Panc1 (cell line): Measurements from ENCODE around the gene PRKG1. TPM values are rescaled to one million over a fixed set of nuclear protein-coding genes. Genes with fewer than 3 reads are reported as not detected.

ENCODE experiments used
- ATAC-seq: fragments of 200-7000 bp; cut with Tn5 transposase; 2 replicates; pipeline ENCODE4 v1.9.1; 2020; ENCODE audit warnings: mild to moderate bottlenecking, moderate library complexity
- BruUV-seq: library from RNA; stranded (reverse); fragments of 400-500 nt; replicated peaks from 2 replicates; lab custom pipeline; 2021; lab: Mats Ljungman, UMichigan
- CTCF ChIA-PET: fragments of 300-600 bp; sonication (Branson Sonifier 250); formaldehyde crosslinking; loops from one replicate; lab custom pipeline; 2022; ENCODE audit warnings: antibody characterized with exemption; lab: Charles Lee
- POLR2A ChIA-PET: fragments of 300-600 bp; sonication (Branson Sonifier 250); formaldehyde crosslinking; loops from one replicate; lab custom pipeline; 2022; ENCODE audit warnings: antibody characterized with exemption; lab: Charles Lee
- DNase-seq: peaks from one replicate; pipeline ENCODE4 v3.0.0-alpha.2; 2010; ENCODE audit warnings: low read depth, low spot score
- H3K27ac ChIP-seq: 2 replicates; pipeline ENCODE4 v1.5.1; 2011; ENCODE audit warnings: mild to moderate bottlenecking, low read length, inconsistent platforms
- H3K27me3 ChIP-seq: fragments of 200-500 bp; sonication (Bioruptor generic); 2 replicates; pipeline ENCODE4 v1.6.0; 2014; ENCODE audit warnings: low read length, inconsistent platforms; ENCODE audit not compliant: control insufficient read depth, insufficient read depth
- H3K36me3 ChIP-seq: fragments of 200-500 bp; sonication (Bioruptor generic); 2 replicates; pipeline ENCODE4 v1.5.1; 2014; ENCODE audit warnings: inconsistent platforms, mild to moderate bottlenecking, low read length, moderate library complexity; ENCODE audit not compliant: control insufficient read depth, insufficient read depth
- H3K4me1 ChIP-seq: 2 replicates; pipeline ENCODE4 v1.5.1; 2011; ENCODE audit warnings: inconsistent platforms, mild to moderate bottlenecking, low read length, moderate library complexity; ENCODE audit not compliant: control insufficient read depth, insufficient read depth
- H3K4me3 ChIP-seq, 2 experiments: 2 replicates each; pipeline ENCODE4 v1.5.1; 2011 to 2012; ENCODE audit warnings: low read depth in 2 of 2, low read length in 2 of 2, mild to moderate bottlenecking in 2 of 2, inconsistent platforms in 1 of 2, moderate library complexity in 1 of 2
- H3K9me3 ChIP-seq: fragments of 200-500 bp; sonication (Bioruptor generic); 2 replicates; pipeline ENCODE4 v1.5.1; 2014; ENCODE audit warnings: low read depth, mild to moderate bottlenecking, inconsistent platforms, low read length, moderate library complexity; ENCODE audit not compliant: control insufficient read depth, insufficient read depth
- CTCF ChIP-seq: fragments of 450-650 bp; IDR thresholded peaks from 2 replicates; pipeline ENCODE4 v1.5.1; 2017; ENCODE audit warnings: mild to moderate bottlenecking
- POLR2AphosphoS5 ChIP-seq: IDR thresholded peaks from 2 replicates; pipeline ENCODE4 v1.6.1; 2012; ENCODE audit warnings: mild to moderate bottlenecking, low read depth, low read length, moderate library complexity
- REST ChIP-seq, 2 experiments: IDR thresholded peaks; 2 replicates each; pipeline ENCODE4 v1.6.1; 2011 to 2012; ENCODE audit warnings: low read depth in 2 of 2, control low read depth in 1 of 2, low read length in 1 of 2, mild to moderate bottlenecking in 1 of 2, moderate library complexity in 1 of 2; ENCODE audit not compliant: insufficient read depth in 1 of 2
- SIN3A ChIP-seq: IDR thresholded peaks from 2 replicates; pipeline ENCODE4 v1.6.1; 2012; ENCODE audit warnings: low read depth, mild to moderate bottlenecking, low read length, moderate library complexity, borderline replicate concordance; ENCODE audit not compliant: insufficient read depth
- TCF7L2 ChIP-seq: IDR thresholded peaks from 2 replicates; pipeline ENCODE4 v1.6.1; 2011; ENCODE audit warnings: mild to moderate bottlenecking, low read depth, low read length, inconsistent platforms
- in situ Hi-C: cut with HindIII; loops from 2 replicates; pipeline ENCODE4 v1.10.0; 2016; ENCODE audit warnings: low sequenced_read_pairs, low pct_unique_long_range_greater_than_20kb
- intact Hi-C: fragments of 100-400 bp; cut with micrococcal nuclease; formaldehyde crosslinking; loops from one replicate; pipeline ENCODE4 v1.10.0; 2022; ENCODE audit not compliant: unreplicated experiment
- total RNA-seq: library from RNA; stranded (reverse); gene quantifications from one replicate; pipeline ENCODE4 v1.2.1, GENCODE V29; 2021; ENCODE audit not compliant: unreplicated experiment

PRKG1 gene
- total RNA-seq, 1 experiment from 2014 or later: 0.92 TPM

GRCh38 chr10:51920672-51921071 is 846.4 kb downstream of the PRKG1 start:
- ChIA-PET POLR2A (no interaction called here), CTCF (no interaction called here)
- Histone ChIP-seq H3K36me3 (no peaks in the 10 kb centered on the region), H3K9me3 (no peaks in the 10 kb centered on the region), H3K27me3 (no peaks in the 10 kb centered on the region), H3K27ac (no peak overlapping the region), H3K4me1 (no peaks in the 10 kb centered on the region), H3K4me3 (no peak overlapping the region)
- intact Hi-C loops: no loop called here
- ATAC-seq (no peak), DNase-seq (no peak)
- no TSS peak for BruUV-seq
- in situ Hi-C loops: no loop called here
- TF ChIP-seq CTCF (no peak), TCF7L2 (no peak), POLR2AphosphoS5 (no peak), SIN3A (no peak), REST (IDR thresholded peaks at IDR 0.05; ENCODE audit: insufficient read depth in 1 of 2, low read depth in 2 of 2, low read length in 1 of 2) (no peak)

- intact Hi-C loops (no loop called here), in situ Hi-C loops (no loop called here)
- no peaks in the 10 kb centered on the region for H3K36me3 ChIP-seq
- CTCF ChIA-PET: no interaction called here
- ATAC-seq (no peak), DNase-seq (no peak)
- H3K4me3 ChIP-seq: no peak overlapping the region
- POLR2A ChIA-PET: no interaction called here
- no peaks in the 10 kb centered on the region for H3K4me1 ChIP-seq
- no peak for TF ChIP-seq TCF7L2
- TF ChIP-seq CTCF: no peak
- no peak for TF ChIP-seq POLR2AphosphoS5
- no peak for TF ChIP-seq SIN3A
- no peak for TF ChIP-seq REST (IDR thresholded peaks at IDR 0.05; ENCODE audit: insufficient read depth in 1 of 2, low read depth in 2 of 2, low read length in 1 of 2)
- no TSS peak for BruUV-seq
- no peaks in the 10 kb centered on the region for H3K9me3 ChIP-seq
- H3K27ac ChIP-seq: no peak overlapping the region
- no peaks in the 10 kb centered on the region for H3K27me3 ChIP-seq
Measured at GRCh38 chr10:51924359-51924758, 850.1 kb downstream of the PRKG1 start.
